Spleen (tissue), 7 donors: ENCODE results near the gene KDM4D.

ENCODE experiments used
- CTCF ChIP-seq, 11 experiments: fragments of 200-600 bp in 7 of 11; fragments of 450-650 bp in 4 of 11; sonication (generic) in 4 of 11; IDR thresholded peaks in 8 of 11; conservative IDR thresholded peaks in 3 of 11; 1 replicate in 7 of 11; 2 replicates in 4 of 11; pipeline versions ENCODE4 v1.4.0 to v1.8.0; 2016 to 2021; ENCODE audit warnings: antibody characterized with exemption in 11 of 11, inconsistent platforms in 4 of 11, mild to moderate bottlenecking in 1 of 11
- POLR2AphosphoS5 ChIP-seq, 3 donors: sonication (generic); formaldehyde crosslinking; IDR thresholded peaks; one replicate each; pipeline ENCODE4 v1.5.1; 2017; ENCODE audit warnings: antibody characterized with exemption in 3 of 3
- donor health status: DM: no; HTN: no; CAD: no; lungs with moderate emphysema.
- donor health status: DM: no; HTN: no; CAD: no.
- donor health status: DM: no; HTN: no; CAD: no.

DNA sequence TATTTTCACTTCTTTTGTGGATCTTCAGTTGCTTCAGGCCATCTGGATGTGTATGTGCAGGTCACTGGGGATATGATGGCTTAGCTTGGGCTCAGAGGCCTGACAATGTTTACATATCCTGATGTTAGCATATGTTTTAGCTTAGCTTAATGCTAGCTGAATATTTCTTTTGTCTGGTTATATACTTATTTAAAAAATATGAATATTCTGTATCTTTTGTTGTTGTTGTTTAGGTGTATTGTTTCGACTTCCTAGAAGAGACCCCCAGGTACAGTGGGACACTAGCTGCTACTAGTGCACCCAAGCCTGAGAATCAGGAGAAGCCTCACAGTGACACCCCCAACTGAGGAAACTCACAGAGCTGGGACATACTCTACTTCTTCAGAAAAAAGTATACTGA, 51.4 kb downstream of the KDM4D start, which contains the start of gene KDM4E:
- TF ChIP-seq CTCF (IDR thresholded peaks at IDR 0.05 in 8 of 11, conservative IDR thresholded peaks at IDR 0.05 in 3 of 11) (no peak), POLR2AphosphoS5 (IDR thresholded peaks at IDR 0.05) (no peak)
